Measurements from ENCODE around the gene TP73.

The TP73 gene

DNA sequence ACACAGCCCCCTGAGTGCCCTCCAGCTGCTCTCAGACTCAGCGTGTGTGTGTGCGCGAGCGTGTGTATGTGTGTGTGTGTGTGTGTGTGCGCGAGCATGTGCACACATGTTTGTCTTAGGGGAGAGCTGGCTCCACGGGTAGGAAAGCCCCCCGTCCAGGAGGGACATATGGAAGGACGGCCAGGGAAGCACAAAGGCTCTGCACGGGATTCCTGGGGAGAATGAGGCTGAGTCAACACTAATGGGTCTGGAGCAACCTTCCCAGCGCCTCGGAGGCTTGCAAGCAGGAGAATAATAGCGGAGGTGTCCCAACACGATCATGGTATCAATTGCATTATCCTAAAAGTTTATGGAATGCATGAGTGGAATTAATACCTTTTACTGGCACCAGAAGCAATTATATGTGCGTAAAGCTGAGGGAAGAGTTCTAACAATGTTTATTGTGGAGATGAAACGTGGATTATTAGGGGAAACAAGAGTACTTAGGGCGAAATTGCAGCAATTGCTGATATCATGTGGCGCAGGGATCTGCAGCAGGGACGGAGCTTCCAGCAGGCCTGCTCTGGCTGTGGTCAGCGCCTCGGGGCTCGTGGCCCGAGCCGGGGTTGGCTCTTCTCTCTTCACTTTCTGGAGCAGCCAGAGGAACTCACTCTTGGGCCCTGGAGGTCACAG, 59.6 kb downstream of the TP73 start:
- no peak for DNase-seq

DNA sequence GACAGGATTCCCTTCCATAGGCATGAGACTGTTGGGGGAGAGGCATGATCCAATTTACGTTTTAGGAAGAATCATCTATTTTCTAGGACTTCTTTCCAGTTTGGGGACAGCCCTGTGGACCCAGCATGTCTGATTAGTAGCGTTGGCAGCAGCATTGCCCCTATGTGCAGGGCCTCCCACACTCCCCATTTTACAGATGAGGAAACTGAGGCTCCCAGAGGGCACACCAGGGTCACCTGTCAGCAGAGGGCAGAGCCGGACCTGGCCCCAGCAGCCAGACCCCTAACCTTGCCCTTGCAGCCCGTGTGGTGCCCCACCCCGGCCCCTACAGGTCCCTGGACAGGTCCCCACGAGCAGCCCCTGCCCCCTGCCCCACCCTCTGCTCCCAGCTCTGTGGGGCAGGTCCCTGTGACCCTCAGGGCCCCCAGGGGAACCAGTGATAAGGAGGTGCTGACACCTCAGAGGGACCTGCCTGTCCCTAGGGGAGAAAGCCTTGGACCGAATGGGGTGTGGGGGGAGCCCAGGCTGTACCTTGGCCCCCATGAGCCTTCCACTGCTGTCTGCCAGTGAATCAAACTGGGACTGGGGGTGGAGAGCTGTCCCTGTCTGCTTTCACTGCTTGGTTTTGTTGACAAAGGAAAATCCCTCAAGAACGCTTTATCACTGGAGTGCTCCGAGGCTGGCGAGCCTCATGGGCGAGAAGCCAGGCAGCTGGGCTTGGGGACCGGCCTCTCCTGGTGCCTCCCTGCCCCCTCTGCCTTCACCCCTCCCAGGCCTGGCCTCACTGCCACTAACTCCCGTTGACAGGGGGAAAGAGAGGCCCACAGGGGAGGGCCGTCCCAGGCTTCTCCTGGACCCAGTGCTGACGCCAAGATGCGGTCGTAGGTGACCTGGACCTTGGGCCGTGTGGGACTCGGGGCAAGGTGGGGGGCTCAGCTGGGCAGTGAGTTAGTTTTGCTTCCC, 60.5 kb downstream of the TP73 start:
- no peak for DNase-seq

DNA sequence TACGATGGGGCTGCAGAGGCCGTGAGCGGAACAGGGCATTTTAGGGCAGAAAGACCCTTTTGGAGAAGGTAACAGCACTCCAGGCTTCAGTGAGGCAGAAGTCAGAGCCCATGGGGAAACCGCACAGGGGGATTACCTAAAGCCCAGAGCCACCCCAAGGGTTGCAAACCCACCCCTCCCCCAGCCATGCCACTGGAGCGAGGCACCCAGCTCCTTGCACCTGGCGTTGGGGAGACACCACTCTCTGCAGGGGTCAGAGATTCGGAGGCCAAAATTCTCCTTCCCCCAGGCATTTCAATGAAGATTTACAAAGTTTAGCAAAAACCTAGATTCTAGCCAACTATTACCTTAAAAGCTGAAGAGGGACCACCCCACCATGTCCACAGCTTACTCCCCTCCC, 61.5 kb downstream of the TP73 start:
- DNase-seq, result no peak

DNA sequence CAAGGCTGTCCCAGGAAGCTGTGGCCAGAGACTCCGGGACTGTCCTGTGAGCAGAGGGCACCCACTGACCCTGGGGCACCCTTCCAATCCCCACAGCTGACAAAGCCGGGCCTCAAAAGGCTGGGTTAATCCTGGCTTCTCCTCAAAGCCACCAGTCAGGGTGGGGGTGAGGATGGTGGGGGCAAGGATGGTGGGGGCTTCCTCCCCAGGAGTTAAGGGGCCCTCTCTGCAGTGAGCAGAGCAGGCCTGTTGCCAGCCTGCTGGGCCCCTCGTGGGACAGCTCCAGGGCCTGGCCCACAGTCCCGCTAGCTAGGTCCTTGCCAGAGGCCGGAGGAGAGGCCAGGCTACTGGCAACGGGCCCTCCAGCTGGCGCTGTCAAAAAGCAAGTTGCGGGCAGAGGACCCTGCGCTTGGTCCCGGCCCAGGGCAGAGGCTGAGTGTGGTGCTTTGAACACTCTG, 62.0 kb downstream of the TP73 start:
- DNase-seq, result no peak

DNA sequence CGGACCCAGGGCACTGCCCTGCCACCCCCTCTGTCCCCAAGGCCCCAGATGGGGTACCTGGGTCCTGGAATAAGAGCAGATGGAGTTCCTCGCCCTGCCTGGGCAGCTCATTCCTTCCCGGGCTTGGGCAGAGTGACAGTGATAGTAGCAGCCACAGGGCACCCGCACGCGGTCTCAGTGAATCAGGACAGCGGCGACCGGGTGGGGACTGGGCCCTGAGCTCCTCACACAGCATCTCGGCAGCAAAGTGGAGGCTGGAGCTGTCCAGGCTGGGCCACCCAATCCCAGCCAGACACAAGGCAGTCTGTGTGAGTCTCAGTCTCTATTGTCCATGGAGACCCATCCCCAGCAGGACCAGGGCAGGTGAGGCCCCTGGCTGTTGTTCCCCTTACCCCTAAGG, 62.5 kb downstream of the TP73 start:
- DNase-seq, result no peak

DNA sequence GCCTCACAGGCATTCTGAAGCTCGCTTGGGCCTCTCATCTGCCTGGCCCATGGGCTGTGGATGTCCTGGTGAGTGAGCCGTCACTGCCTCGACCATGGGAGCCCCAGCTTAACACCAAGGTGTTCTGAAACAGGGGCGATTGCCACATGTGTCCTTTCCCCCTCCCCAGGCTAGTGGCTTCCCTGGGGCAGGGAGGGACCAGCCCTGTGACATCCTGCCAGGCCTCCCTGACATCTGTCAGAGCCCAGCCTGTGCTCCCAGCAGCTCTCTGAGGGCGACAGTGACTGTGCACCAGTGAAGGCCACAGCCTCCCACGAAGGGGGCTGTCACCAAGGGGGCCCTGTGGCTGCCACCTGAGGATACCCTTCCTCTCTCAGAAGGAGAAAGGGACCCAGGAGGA, 64.0 kb downstream of the TP73 start:
- DNase-seq, result no peak

DNA sequence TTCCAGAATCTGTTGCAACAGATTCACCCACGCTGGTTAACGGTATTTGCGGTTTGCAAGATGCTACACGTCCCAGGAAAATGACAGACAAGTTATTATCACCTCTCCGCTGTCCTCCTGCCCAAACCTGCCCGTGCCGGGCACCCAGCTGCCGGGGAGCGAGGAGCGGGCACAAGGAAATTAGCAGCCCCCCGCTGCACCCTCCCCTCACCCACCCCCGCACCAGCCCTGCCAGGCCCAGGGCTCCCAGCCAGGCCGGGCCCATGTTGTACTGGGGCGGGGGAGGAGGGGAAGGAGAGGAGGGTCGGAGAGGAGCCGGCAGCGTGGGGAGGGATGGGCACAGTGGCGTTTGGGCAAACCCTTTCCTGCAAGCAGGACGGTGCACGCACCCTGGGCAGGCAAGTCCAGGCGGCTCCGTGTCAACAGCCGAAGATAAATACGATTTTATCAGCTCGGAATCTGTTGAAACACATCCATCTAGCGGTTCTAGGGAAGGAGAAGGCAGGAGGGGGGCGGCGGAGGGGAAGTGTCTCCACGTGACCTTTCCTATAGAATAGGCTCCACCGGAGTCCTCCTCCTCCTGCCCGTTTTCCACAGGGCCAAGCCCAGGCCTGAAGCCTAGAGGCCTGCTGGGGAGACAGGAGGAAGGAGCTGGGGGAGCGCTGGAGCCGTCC, 64.9 kb downstream of the TP73 start:
- no peak for DNase-seq

DNA sequence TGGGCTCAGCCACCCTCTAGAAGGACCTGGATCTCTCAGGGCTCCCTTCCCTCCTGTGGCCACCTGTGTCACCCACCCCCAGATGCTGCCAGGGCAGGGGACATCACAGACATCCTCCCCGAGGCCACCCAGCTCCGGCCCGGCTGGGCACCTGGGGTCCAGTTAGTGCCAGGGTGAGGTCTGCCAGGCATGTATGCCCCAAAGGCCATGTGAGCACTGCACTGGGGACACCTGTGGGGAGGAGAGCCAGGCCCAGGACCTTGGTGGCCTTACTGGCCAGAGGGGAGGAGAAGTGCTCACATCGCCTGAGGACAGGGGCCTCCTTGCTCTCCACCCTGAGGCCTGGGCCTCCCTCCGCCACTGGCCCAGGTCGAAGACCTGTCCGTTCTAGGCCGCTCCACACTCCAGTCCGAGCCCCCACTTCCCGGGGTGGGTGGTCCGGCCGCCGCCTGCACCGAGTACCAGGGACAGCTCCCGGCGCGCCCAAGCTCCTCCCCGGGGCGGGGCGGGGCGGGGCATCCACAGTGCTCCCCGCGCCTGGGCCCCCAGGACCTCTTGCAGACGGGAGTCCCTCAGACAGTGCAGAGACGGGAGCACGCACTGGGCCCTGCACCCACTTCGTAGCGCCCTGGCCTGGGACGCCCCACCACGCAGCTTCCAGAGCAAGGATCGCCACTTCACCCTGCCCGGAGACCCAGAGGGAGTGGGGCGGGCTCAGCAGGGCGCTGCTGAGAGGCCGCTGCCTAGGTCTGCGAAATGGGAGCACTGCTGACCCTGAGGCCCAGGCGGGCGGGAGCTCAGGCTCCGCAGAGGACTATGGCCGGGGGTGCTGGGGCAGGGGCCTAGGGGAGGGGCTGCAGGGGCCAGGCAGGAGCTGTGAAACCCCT, 65.6 kb downstream of the TP73 start:
- no peak for DNase-seq

DNA sequence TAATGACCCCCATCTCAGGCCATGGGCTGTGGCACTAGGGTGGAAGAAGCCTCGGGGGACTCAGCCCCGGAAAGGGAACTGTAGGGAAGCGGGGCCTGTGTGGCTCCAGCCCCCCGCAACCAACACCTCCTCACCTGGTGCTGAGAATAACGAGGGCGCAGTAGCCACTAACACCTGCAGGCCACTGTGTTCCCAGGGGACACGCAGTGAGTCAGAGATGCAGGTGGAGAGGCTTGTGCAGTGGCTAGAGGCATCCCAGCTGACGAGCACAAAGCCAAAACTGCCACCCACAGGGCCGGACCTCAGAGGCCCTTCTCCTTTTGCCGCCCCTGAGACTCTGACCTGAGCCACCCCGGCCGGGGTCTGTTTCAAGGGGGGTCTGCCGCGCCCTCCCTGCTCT, 66.4 kb downstream of the TP73 start:
- DNase-seq, result no peak

DNA sequence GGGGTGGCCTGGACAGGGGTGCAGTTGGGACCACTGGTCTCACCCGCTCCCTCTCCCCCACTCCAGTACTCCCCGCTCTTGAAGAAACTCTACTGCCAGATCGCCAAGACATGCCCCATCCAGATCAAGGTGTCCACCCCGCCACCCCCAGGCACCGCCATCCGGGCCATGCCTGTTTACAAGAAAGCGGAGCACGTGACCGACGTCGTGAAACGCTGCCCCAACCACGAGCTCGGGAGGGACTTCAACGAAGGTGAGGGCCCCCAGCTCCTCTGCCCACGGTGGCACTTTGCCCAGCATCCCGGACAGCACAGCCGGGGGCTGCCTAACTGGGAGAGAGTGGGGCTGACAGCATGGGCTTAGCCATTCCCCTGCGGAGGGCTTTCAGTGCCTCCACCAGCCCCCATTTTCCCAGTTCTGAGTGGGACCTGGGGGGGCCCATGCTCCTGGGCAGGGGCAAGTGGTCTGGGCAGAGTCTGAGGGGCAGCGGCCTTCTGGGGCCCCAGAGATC, 69.7 kb downstream of the TP73 start:
- DNase-seq, result no peak

DNA sequence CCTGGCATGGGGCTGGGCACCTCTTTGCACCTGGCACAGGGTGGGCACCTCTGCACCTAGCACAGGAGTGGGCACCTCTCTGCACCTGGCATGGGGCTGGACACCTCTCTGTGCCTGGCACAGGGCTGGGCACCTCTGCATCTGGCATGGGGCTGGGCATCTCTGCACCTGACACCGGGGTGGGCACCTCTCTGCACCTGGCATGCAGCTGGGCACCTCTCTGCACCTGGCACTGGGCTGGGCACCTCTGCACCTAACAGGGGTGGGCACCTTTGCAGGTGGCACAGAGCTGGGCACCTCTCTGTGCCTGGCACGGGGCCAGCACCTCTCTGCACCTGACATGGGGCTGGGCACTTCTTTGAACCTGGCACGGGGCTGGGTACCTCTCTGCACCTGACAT, 70.5 kb downstream of the TP73 start:
- no peak for DNase-seq

DNA sequence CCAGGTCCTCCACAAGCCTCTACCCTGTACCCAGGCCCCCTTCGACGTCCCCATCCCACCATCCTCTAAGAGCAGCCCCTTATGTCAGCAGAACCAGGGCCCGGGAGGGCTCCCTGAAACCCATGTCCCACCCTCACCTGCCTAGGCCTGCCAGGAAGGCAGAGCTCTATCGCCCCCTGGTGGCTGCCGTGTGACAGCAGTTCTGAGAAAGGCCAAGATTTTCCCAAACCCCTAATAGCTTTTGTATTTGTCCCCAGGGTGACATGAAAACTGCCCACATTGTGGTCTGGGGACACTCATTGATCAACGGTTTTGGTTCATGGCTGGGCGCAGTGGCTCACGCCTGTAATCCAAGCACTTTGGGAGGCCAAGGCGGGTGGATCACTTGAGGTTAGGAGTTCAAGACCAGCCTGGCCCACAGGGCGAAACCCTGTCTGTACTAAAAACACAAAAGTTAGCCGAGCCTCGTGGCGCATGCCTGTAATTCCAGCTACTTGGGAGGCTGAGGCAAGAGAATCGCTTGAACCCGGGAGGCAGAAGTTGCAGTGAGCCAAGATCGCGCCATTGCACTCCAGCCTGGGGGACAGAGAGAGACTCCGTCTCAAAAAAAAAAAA, 72.2 kb downstream of the TP73 start:
- peak; percentile 61 for DNase-seq

DNA sequence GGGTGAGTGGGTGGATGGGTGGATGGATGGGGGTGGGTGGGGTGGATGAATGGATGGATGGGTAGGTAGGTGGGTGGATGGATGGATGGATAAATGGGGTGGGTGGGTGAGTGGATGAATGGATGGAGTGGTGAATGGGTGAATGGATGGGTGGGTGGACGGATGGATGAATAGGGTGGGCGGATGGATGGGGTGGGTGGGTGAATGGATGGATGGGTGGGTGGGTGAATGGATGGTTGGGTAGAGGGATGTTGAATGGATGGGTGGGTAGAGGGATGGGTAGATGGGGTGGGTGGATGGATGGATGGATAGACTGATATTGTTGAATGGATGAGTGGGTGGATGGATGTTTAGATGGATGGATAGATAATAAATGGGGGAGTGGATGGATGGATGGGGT, 73.0 kb downstream of the TP73 start:
- DNase-seq, result no peak

DNA sequence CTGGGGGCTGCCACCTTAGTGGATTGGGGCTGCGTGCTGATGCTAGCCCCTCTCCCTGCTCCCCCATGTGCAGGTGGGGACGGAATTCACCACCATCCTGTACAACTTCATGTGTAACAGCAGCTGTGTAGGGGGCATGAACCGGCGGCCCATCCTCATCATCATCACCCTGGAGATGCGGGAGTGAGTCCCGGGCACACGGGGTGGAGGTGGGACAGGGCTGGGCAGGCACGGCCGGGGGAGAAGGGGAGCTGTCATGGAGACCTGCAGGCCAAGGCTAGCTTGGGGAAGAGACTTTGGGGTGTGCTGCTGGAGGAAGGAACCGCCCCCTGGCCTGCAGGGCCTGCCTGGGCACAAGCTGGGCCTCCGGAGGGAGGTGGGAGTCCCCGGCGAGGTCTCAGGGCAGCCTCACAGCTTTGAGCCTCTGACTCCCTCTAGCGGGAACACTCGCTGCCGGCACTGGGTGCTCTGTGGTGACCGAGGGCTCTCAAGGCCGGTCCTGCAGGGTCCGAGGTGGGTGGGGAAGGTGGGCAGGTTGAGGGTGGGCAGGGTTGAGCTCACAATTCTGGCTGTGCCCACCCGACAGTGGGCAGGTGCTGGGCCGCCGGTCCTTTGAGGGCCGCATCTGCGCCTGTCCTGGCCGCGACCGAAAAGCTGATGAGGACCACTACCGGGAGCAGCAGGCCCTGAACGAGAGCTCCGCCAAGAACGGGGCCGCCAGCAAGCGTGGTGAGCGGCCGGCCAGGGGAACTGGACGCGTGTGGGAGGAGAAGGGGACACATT, 74.9 kb downstream of the TP73 start:
- no peak for DNase-seq

DNA sequence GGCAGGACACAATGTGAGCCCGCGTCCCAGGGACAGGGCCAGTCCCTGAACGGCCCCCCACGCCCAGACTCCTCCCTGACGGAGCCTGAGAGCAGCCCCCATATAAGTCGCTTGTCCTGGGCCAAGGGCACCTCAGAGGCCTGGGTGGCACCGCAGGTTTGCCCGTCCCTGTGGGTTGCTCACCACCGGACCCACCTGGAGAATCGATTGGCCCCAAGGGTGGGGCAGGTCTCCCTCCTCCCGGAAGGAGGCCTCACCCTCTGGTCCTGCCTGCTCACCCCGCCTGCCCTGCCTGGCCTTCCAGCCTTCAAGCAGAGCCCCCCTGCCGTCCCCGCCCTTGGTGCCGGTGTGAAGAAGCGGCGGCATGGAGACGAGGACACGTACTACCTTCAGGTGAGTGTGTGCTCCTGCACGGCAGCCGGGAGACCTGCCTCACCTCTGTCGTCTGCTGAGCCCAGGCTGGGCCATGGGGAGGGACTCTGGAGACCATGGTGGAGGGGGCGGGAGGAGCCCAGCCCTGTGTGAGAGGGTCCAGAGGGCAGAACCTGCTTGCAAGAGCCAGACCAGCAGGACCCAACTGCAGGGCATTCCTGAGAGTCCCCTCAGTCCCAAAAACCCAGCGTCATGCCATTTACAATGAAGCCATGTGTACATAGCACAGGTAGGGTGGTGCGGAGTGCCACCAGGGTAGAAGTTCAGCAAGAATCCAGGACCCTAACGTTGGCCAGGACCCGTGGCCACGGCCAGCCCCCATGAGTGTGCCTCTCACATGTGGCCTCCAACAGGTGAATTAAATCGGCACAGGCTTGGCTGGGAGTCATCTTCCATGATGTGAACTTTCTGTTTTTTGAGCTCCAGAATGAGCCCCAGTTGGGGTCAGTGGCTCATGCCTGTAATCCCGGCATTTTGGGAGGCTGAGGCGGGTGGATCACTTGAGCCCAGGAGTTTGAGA, 75.8 kb downstream of the TP73 start:
- DNase-seq, result no peak

DNA sequence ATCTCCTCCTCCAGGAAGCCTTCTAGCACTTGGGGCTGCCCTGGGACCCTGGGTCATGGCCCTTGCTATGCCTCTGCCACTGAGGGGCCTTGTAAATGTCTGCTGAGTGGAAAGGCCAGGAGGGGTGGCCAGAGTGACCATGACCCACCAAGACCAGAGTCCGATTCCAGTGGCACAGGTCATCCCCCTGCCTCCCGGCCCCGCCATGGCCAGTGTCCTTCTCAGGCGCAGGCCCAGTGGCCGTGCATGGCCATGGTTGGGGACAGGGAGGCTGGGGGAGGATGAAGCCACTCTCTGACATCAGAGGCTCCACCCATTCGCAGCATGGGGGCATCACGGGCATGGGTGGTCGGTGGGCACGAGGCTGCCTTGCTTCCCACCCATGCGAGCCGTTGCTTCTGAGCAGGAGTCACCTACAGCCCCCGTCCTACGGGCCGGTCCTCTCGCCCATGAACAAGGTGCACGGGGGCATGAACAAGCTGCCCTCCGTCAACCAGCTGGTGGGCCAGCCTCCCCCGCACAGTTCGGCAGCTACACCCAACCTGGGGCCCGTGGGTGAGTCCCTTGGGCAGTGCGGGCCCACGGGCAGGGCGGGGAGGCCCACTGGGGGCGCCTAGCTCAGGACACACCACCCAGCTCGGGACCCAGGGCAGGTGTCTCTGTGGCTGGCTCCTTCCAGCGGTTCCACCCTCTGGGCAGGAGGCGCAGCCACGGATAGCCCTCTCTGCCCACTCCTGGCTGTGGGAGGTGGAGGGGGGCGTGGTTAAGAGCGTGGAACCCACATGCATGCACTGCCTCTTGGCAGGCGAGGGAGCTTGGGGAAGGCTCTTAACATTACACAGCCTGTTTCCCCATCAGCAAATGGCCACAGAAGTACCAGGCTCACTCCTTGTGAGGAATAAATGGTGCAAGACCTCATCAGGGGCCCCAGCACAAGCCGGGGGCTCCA, 77.6 kb downstream of the TP73 start:
- no peak for DNase-seq

DNA sequence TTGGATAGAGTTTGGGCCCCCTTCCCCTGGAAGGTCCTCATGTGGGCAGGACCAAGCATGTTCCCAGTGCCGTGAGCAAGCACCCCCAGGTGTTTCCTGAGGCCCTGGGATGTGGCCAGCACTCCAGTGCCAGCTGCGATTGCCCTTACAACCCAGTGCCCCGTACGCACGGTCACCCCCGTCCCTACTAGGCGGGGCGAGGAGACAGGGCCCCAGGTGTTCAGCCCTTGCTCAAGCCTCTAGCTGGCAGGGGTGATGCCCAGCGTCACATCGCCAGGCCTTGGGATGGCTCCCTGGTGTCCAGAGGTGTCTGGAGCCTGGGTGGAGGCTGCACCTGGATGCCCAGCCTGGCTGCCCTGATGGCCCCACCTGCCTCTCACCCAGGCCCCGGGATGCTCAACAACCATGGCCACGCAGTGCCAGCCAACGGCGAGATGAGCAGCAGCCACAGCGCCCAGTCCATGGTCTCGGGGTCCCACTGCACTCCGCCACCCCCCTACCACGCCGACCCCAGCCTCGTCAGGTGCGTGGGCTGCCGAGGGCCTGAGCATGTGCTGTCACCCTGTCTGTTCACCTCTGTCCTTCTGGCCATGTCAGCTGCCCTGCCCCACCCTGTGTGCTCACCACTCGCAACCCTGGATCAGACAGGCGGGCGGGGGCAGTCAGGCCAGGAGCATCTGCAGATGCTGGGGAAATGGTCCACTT, 78.4 kb downstream of the TP73 start:
- no peak for DNase-seq

All from stimulated activated naive CD4-positive, alpha-beta T cell treated with Interleukin-2 at 50 U/mL for 16 hours (primary cell).